Limb (tissue), 2 donors: ENCODE measurements around the gene ZNF677.
"Not testable (repeated sequence)": the region's sequence is repeated elsewhere in the genome, so short reads cannot be mapped to it uniquely, and the experiment has no call there.

Source experiments
- DNase-seq, 2 donors: peaks; one replicate each; pipeline ENCODE4 v3.0.0-alpha.2; 2016; ENCODE audit errors: extremely low spot score in 2 of 2

Gene ZNF677

DNA sequence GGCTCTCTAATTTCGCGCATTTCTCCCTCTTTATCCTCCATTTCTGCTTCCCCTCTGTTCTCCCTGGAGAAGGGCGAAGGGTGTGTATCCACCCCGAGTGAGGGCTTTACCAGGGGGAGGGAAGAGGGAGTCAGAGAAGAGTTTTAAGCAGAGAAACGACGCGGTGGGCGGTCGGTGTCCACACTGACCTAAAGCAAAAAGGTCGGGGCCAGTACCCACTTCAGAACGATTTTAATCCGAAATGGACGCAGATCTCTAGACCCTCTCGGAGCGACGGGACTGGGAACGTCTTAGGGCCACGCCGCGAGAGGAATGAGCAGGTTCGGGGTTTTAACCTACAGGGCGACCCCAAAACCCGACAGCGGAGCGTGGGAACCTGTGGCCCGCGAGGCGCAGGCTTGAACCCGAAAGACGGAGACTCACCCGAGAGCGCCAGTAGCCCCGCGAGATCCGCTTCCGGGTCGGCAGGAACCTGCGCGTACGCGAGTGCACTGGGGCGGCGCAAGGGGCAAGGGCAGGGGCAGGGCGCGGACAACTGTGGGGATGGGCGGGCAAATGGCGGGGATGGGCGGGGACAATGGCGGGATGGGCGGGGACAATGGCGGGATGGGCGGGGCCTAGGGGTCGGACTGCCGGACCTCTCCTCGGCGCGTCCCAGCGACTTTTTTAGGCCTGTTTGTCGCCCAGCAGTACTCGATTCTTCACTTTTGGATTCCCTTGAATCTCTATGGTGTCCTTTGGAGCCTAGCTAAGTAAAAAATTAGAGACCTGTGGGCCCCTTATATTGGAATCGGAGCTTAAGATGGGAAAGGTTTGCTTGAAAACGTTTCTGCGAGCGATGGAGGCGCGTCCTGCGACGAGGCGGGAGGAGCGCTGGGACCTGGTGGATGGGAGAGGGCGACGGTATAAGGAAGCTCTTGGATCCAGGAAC lies at the start of gene ZNF677:
ZNF677 (minus strand) TSS at position 463 of the 931 bp plus-strand sequence. CDS start 3,323 bp downstream, outside the sequence.
- peak; percentile 89 to 93 for DNase-seq

DNA sequence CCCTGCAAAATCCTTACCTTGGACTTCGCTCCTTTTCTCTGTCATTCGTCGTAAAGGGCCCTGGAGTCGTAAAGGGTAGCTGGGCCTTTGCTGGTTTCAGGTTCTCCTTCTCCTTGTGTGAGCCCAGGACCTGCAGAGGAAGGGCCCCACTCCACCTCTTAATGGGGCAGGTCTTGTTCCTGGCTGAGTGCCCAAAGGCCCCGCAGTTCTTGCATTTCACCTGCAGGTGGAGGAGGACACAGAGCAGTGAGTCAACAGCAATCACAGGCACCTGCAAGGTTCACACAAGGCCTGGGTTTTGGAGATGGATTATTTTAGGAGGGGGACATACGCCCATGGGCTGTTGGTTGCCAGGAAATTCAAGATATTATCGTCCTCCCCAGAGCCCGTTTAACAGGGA lies 46.7 kb upstream of the ZNF677 start:
- not testable (repeated sequence) for DNase-seq

DNA sequence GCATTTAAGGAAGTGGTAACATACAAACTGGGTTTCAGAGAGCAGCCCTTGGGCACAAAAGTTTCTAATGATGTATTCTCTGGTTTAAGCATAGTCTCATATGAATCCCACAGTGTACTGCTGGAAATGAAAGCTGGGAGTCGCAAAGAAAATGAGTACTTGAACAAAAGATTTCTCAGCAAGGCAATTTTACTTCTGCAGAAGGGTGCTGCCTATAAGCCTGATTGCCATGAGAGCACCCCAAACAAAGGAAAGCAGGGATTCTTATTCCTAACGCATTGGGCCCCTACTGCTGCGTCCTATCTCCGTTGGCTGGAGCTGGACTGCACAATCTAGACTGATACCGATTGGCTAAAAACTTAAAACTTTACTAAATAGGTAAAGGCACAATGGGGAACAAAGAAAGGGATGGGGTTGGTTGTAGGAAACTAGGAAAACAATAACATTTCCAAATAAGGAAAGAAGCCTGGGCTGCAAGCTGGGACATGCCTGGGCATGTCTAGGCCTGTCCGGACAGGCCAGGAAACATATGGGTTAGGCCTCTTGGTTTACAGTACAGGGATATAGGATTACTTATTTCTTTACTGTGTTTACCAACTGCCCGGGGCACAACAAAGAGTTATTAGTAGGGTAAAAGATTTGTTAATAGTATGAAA lies 40.2 kb upstream of the ZNF677 start:
- no peak for DNase-seq

DNA sequence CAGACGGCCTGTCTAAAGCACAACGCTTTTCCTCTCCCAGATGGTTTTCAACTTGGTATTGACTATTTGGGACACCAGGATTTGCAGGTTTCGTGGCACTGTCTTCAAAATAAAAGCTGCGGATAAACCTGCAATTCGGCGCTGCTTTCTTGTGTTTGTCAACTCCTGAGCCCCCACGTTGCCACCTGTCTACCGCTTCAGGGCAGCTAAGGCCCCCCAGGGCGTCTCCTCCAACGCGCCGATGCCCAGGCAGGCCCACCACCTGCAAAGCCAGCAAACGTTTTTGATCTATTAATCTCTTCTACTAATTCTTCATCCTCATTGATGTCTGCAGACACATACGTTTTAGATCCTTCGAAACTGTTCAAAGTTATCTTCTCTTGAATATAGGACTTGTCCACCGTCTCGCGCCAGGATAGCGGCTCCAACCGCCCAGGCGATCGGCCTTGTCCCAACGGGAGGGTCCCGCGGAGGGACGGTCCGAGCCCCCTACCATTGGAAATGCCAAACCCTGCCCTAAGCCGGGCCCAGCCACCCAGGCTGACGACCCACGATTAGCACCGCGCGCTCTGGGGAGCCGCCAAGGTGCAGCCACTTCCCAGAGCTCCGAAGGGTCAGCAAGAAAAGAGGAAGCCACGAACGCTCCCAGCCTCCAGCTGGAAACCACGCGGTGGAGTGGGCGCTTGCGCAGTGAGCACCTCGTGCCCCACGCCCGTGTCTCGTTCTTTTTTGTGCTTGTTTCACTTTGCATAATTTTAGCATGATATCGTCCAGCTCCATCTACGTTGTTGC lies 36.3 kb upstream of the ZNF677 start:
- DNase-seq: no peak

DNA sequence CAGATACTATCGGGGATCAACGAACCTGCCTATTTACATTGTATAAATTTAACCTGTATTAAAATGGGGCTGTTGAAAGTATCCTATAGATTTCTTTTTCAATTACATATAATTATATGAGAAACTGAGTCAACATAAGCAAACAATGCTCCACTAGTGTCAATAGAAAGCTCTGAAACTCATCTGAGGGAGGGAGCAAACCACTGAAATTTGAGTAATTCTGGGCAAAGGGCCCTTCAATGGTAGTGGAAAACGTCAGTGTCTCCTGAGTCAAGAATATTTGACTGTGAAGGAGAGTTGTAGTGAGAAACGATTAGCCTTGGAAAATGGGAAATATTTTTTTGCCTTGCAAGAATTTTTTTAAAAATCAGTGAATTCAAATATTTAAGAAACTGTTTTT lies 30.4 kb upstream of the ZNF677 start:
- DNase-seq: no peak

DNA sequence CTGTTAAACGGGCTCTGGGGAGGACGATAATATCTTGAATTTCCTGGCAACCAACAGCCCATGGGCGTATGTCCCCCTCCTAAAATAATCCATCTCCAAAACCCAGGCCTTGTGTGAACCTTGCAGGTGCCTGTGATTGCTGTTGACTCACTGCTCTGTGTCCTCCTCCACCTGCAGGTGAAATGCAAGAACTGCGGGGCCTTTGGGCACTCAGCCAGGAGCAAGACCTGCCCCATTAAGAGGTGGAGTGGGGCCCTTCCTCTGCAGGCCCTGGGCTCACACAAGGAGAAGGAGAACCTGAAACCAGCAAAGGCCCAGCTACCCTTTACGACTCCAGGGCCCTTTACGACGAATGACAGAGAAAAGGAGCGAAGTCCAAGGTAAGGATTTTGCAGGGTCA lies 27.3 kb upstream of the ZNF677 start:
- not testable (repeated sequence) for DNase-seq

DNA sequence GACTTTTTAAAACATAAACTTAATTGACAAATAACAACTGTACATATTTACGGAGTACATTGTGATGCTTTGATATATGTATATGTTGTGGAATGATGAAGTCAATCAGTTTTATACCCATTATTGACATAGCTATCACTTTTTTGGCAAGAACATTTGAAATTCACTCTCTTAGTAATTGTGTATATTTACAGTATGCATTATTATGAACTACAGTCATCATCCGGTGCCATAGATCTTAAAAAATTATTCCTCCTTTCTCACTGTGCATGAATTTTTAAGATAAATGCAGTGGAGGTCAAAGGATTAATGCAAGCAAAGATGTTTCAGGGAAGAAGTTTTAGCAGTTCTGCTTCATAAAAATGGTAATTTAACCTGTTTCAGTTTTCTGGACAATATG lies 20.8 kb upstream of the ZNF677 start:
- no peak for DNase-seq

DNA sequence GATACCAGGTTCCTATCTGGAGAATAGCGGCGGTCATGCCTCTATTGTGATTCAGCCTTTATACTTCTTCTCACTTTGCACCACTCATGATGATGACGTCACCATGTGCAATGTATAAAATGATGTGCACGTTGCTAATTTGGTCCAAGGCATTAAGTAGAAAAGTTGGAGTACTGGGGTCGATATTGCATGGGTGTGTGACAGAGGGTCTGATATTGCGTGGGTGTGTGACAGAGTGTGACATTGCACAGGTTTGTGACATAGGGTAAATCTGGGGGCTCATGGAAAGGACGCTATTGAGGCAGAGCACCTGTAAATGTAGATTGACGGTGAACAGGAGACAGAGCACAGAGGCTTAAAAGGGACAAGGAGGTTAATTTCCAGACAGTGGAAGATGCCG lies 17.4 kb upstream of the ZNF677 start:
- DNase-seq: no peak

DNA sequence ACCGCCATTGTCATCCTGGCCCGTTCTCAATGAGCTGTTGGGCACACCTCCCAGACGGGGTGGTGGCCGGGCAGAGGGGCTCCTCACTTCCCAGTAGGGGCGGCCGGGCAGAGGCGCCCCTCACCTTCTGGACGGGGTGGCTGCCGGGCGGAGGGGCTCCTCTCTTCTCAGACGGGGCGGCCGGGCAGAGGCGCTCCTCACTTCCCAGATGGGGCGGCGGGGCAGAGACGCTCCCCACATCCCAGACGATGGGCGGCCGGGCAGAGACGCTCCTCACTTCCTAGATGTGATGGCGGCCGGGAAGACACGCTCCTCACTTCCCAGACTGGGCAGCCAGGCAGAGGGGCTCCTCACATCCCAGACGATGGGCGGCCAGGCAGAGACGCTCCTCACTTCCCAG lies 15.2 kb upstream of the ZNF677 start:
- not testable (repeated sequence) for DNase-seq

DNA sequence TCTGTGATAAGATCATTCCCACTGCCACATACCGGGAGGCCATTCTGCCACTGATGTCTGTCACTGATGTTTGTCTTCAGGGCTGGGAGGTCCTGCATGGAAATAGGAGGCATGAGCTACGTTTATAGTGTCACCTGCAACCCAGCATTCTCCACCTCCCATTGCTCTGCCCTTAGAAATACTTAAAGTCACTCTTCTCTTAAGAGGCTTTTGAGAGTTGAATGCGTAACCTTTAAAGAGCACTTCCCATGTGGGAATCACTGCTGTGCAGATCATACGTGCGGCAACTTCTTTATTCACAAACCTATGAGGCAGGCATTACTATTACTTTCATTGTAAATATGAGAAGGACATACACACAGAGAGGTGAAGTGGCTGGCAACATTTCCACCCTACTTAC lies 12.9 kb upstream of the ZNF677 start, which contains the start of gene VN1R4:
VN1R4 (minus strand) TSS at position 101 of the 400 bp plus-strand sequence; CDS start at position 43, 58 bp downstream.
- not testable (repeated sequence) for DNase-seq

DNA sequence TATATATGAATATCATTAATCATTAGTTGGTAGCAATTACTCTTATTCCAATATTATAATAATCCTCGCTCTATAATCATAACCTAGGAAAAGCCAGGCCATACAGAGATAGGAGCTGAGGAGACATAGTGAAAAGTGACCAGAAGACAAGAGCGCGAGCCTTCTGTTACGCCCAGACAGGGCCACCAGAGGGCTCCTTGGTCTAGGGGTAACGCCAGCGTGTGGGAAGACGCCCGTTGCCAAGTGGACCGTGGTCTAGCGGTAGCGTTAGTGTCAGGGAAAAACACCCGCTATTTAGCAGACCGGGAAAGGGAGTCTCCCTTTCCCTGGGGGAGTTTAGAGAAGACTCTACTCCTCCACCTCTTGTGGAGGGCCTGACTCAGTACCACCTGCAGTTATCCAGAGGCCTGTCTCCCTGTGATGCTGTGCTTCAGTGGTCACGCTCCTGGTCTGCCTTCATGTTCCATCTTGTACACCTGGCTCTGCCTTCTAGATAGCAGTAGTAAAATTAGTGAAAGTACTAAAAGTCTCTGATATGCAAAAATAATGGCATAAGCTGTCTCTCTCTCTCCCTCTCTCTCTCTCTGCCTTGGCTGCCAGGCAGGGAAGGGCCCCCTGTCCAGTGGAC lies 3.2 kb upstream of the ZNF677 start, which contains the start of gene VN1R2:
VN1R2 (plus strand) TSS at position 578 of the 628 bp plus-strand sequence. CDS start 84 bp downstream, outside the sequence.
- not testable (repeated sequence) for DNase-seq

DNA sequence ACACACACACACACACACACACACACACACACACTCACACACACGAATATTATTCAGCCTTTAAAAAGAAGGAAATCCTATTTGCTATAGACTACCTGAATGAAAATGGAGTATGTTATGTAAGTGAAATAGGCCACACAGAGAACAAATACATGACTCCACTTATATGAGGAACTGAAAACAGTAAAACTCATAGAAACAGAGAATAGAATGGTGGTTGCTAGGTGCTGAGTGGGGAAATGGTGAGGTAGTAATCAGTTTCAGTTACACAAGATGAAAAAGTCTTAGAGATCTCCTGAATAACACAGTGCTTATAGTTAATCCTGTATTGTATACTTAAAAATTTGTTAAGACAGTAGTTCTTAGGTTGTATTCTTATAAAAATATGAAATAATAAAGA lies 8.2 kb downstream of the ZNF677 start:
- no peak for DNase-seq

DNA sequence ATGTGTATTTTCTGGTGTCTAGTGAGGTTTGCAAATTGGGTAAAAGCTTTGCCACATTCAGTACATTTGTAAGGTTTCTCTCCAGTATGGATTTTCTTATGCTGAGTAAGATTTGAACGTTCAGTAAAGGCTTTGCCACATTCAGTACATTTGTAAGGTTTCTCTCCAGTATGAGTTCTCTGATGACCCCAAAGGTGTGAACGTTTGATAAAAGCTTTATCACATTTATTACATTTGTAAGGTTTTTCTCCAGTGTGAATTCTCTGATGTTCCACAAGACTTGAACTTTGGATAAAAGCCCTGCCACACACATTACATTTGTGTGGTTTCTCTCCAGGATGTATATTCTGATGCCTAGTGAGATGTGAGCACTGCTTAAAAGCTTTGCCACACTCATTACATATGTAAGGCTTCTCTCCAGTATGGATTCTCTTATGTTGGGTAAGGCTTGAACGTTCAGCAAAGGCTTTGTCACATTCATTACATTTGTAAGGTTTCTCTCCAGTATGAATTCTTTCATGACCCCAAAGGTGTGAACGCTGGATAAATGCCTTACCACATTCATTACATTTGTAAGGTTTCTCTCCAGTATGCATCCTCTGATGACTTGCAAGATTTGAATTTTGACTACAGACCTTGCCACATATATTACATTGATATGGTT lies 17.4 kb downstream of the ZNF677 start:
- no peak for DNase-seq

DNA sequence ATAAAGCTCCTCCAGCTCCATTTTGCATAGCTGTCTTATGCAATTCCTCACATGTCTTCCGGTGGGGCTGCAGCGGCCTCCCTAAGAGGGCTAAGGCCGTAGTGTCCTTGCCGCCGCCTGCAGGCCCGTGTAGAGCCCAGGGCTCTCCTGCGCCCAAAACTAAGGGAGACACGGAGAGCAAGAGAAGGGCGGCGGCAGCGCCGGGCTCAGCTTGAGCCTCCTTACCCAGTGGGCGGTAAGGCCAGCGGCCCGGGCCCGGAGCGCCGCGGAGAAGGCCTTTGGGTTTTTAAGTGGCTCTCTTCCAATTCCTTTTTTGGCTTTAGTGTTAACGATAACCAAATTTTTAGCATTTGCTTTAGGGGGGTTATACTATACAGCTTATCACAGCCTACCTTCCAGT lies 30.1 kb downstream of the ZNF677 start:
- DNase-seq: no peak

DNA sequence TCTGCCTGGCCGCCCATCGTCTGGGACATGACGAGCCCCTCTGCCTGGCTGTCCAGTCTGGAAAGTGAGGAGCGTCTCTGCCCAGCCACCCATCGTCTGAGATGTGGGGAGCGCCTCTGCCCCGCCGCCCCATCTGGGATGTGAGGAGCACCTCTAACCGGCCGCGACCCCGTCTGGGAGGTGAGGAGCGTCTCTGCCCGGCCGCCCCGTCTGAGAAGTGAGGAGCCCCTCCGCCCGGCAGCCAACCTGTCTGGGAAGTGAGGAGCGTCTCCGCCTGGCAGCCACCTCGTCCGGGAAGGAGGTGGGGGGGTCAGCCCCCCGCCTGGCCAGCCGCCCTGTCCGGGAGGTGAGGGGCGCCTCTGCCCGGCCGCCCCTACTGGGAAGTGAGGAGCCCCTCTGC lies 32.0 kb downstream of the ZNF677 start:
- DNase-seq: not testable (repeated sequence)

DNA sequence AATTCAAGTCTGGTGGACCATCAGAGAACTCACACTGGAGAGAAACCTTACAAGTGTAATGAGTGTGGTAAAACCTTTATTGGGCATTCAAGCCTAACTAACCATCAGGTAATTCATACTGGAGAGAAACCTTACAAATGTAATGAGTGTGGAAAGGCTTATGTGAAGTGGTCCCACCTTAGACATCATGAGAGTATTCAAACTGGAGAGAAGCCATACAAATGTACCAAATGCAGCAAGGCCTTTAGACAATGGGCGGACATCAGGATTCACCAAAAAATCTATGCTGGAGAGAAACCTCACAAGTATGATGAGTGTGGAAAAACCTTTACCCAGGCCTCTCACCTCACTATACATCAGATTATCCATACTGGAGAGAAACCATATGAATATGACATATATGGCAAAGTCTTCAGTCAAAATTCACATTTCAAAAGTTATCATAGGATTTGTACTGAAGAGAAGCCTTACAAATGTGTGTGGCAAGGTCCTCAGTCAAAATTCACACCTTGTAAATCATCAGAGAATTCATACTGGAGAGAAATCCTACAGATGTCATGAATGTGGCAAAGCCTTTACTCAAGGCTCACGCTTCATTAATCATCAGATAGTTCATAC lies 41.9 kb downstream of the ZNF677 start:
- DNase-seq: no peak

DNA sequence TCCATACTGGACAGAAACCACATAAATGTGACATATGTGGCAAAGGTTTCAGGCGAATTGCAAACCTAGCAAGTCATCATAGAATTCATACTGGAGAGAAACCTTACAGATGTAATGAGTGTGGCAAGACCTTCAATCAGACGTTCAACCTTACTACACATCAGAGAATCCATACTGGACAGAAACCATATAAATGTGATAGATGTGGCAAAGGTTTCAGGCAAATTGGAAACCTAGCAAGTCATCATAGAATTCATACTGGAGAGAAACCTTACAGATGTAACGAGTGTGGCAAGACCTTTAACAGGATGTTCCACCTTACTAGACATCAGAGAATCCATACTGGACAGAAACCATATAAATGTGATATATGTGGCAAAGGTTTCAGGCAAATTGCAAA lies 43.1 kb downstream of the ZNF677 start:
- not testable (repeated sequence) for DNase-seq

DNA sequence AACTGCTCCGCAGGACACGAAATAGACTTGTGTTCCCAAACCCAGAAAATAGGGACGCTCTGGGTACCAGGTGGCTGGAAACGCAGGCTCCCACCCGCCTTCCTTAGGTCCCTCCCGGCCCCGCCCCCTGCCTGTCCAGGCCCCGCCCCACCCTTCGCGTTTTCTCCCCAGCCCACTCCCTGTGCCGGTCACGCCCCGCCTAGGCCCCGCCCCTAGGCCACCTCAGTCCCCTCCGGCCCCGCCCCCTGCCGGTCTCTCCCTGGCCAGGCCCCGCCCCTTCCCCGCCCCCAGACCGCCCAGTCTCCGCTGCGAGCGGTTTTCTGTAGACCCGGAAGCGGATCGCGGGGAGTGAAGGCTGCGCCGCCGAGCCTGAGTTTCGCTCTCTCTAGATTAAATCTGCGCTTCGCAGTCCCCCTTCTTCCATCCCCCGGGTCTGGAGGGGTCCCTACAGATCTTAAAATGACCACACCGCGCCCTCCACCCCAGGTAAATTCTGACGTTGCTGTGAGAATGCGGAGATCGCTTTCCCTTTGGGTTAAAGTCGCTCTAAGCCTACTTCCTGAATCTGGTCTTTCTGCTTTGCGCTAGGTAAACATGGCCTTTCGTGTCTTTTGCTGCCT lies 57.8 kb downstream of the ZNF677 start:
- DNase-seq: peak; percentile 96 to 100

DNA sequence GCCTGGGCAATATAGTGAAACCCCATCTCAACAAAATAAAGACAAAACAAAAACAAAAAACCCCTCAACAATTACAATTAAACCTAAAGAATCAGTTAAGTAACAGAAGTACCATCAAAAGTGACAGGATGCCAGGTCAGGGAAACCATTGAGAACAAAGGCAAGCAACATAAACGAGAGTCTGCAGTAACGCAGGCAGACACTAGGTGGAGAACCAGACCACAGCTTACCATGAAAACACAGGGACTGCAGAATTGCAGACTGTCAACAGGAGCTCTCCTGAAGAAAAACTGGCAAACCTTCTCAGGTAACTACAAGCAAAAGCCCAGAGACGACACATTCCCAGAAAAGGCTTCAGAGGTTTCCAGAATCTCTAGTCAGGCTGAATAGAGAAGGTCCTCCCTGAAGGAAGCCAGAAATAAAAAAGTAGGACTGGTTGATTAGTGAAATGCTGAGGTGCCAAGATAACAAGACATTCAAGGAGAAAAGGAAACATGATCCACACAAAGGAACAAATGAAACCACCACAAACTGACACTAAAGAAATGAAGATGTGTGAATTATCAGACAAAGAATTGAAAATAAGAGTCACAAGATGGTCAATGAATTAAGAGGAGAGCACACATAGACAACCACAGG lies 59.3 kb downstream of the ZNF677 start:
- peak; percentile 84 to 85 for DNase-seq
